T-helper 9 cell (primary cell): ENCODE measurements around the gene KCNT2.
"Not testable (repeated sequence)": the region's sequence is repeated elsewhere in the genome, so short reads cannot be mapped to it uniquely, and the experiment has no call there.

Experiments
- DNase-seq: peaks from one replicate; pipeline ENCODE4 v3.0.0-alpha.2; 2020
- total RNA-seq, 2 donors: gene quantifications; one replicate each; lab custom pipeline; 2026; lab: John Stamatoyannopoulos, UW

KCNT2 gene
- total RNA-seq, result 0 to 0.24 reads per million in 2 donors

DNA sequence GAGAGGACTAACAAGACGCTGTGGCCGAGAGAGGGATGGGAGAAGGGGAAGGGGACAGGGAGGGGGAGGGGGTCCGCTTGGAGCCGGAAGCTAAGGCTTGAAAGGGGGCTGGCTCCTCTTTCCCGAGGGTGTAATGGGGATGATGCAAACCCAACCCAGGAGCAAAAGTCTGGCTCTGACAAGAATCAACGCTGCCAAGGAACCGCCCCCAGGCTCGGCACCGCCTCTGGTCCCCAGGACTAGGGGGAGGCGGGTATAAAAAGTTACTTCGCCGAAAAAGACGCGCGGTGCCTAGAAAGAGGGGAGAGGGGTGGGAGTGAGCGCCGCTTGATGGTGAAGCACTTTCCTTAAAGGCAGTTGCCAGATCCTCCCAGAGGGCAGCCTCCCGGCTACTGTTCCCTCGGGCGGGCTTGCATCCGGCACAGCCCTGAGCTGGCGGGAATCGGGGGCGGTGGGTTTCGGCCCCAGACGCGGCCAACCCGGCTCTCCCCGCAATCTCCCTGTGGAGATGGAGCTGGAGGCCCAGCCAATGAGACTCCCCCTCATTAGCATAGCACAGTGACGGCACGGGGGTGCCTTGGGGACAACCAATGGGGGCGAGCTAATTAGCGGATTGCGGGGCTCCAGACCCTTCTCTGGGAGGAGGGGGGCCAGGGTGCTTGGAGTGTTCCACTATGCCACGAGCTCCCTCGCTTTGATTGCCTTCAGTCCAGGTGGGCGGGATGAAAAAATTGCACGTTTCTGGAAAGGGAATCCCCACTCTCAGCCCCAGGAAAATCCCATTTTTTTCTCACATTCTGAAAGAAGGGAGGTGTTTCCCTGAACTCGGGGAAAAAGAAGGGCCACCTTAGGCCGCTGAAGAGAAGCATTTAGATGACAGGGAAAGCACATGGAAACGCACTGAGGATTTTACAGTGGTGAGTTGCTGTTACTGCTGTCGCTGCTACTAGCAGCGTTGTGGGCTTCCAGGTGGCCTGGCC is at the start of gene KCNT2:
Gene KCNT2, minus strand, starts transcription at position 51 of the 980 bp plus-strand sequence. CDS start 131 bp downstream, outside the sequence.
- peak; percentile 10 for DNase-seq

GRCh38 chr1:196655494-196655893 is 47.3 kb upstream of the KCNT2 start:
- no peak for DNase-seq

GRCh38 chr1:196655071-196655470 is 46.8 kb upstream of the KCNT2 start:
- DNase-seq, result no peak

DNA sequence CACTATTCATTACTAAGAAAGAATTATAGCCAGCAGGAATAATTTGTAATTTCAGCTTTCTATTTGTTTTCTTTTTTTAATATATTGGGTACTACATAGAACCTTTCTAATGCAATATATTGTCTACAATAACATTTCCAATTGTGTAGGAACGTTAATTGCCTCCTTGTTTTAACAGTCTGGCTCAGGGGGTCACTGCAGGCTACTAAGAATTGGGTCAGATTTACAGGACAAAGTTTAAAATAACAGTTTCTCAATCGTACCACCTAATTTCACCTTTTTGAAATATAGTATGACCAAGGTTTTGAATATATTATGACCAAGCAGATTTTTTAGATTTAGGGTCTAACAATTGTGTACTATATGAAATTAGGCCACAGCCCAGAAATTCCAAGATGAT is 46.0 kb upstream of the KCNT2 start:
- no peak for DNase-seq

DNA sequence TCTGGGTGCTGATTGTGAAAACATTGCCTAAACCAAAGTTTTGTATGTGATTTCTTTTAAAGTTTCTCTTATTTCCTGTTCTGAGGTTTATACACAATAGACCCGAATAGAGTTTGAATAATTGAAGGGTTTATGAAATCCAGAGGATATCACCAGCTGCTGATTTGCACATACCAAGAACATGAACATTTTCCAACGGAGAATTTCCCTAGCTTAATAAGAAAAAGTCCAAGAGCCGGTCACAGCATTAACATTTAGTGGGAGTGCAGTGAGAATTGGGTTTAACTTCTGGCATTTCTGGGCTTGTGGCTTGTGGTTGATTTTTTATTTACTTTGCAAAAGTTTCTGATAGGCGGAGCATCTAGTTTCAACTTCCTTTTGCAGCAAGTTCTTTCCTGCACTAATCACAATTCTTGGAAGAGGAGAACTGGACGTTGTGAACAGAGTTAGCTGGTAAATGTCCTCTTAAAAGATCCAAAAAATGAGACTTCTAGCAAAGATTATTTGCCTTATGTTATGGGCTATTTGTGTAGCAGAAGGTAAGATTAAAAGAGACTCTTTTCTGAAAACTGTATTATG is 43.5 kb upstream of the KCNT2 start, which contains the start of gene CFH:
Gene CFH, plus strand, starts transcription at position 407 of the 579 bp plus-strand sequence. Its CDS starts 75 bp downstream, at position 482.
- DNase-seq, result no peak

DNA sequence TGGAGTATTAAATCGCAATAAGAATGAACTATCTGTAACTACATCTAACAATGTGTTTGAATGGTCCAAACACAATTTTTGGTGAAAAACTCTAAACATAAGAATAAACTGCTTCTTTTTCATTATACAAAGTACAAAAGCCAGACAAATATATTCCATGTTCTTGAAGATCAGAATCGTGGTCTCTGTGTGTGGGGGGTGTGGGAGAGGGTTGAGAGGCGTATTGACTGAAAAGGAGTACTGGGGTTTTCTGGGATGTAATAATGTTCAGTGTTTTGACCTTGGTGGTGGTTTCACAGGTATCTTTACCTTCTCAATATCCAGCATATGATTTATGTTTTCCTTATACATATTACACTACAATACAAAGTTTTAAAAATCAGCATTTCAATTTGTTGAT is 42.8 kb upstream of the KCNT2 start:
- no peak for DNase-seq

GRCh38 chr1:196650403-196650802 is 42.2 kb upstream of the KCNT2 start:
- no peak for DNase-seq

DNA sequence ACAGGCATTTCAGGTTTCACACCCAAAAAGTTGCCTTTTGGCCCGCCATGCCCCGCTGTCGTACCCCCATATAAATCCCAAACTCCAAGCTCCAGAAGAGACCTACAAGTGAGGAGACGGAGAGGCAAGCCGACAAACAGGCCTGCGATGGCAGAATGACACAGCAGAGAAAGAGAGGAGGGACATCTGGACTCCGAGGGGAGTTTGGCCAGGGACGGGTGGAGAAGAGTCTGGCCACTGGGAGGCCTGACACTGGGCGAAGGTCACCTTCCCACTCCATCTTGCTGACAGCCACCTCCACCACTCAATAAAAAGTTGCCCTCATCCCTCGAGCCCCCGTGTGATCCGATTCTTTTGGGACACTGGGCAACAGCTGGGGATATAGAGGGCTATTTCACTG is 41.8 kb upstream of the KCNT2 start:
- no peak for DNase-seq

- no peak for DNase-seq
These were observed 32.7 kb upstream of the KCNT2 start for GRCh38 chr1:196640976-196641375.

- DNase-seq, result not testable (repeated sequence)
These were observed 31.1 kb upstream of the KCNT2 start for GRCh38 chr1:196639291-196639690.

GRCh38 chr1:196638466-196638865 is 30.2 kb upstream of the KCNT2 start:
- DNase-seq, result no peak

GRCh38 chr1:196637606-196638005 is 29.4 kb upstream of the KCNT2 start:
- DNase-seq, result no peak

- no peak for DNase-seq
These were observed 20.6 kb upstream of the KCNT2 start for GRCh38 chr1:196628838-196629237.

DNA sequence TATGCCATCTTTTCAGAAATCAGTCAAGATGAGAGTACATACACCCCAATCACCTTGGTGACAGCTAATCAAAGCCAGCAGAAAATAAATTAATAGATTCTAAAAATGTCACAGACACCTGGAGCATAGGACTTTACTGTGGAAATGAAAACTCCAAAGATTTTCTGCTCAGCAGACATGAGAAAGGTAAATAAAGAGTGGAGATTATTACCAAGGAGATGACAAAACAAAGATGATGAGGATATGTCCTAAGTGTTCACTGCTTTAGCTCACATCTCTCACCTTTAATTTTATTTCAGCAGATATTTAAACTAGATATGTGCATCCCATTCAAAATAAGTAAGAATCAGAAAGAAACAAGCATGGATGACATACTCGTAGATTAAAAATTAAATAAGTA is 14.8 kb upstream of the KCNT2 start:
- no peak for DNase-seq

DNA sequence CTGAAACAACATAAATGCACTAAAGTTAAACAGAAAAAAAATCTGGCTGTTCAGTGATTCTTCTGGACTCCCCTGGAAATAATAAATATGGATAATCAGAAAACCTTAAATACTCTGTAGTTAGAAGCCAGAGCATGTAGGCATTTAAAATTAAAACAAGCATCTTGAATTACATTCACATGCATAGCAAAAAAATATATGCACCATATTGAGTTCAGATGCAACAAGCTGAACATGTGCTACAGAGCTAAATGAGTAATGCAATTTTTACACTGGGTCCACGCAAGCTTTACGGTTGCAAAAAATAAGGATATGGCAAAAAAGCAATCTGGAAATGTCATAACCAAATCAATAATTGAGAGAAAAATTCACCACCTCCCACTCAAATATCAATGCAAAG is 11.5 kb upstream of the KCNT2 start:
- DNase-seq, result no peak

- no peak for DNase-seq
These were observed 3.6 kb upstream of the KCNT2 start for GRCh38 chr1:196611873-196612272.

GRCh38 chr1:196609370-196609737 is 1.1 kb upstream of the KCNT2 start:
- no peak for DNase-seq

GRCh38 chr1:196607981-196608380 is 259 bp downstream of the KCNT2 start:
- no peak for DNase-seq

GRCh38 chr1:196603651-196604050 is 4.6 kb downstream of the KCNT2 start:
- DNase-seq, result no peak

- DNase-seq, result no peak
These were observed 9.1 kb downstream of the KCNT2 start for GRCh38 chr1:196598942-196599748.

DNA sequence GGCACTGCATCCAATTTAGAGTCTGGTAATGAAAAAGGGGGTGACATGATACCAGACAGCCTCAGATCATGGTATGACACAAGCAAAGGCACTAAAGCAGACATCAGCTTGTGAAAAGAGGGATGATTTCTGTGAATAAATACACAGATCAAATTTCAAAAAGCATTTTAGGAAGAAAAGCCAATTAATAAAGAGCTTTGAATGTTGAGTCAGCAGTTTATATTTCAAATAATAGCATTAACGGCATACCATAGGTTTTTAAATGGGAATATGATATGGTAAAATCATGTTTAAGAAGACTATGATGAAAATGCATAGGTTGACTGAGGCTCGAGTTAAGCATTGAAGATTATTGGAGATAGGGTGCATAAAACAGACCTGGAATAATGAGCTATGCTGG is 13.5 kb downstream of the KCNT2 start:
- no peak for DNase-seq

DNA sequence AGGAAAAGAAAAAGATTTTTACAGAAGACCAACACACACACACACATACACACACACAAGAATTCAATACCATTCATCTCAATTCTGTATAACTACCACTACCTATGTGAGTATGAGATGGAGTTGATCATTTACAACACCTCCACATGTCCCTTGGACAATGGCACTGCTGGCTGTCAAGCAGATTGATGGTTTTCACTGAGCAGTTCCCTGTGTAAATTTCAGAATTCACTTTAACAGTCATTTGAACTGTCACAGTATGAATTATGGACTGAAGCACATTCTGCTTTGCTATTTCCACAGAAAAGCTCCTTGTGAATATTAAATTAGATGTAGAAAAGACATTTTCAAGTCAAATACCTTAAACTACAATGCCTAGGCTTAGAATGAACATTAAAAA is 14.3 kb downstream of the KCNT2 start:
- no peak for DNase-seq

DNA sequence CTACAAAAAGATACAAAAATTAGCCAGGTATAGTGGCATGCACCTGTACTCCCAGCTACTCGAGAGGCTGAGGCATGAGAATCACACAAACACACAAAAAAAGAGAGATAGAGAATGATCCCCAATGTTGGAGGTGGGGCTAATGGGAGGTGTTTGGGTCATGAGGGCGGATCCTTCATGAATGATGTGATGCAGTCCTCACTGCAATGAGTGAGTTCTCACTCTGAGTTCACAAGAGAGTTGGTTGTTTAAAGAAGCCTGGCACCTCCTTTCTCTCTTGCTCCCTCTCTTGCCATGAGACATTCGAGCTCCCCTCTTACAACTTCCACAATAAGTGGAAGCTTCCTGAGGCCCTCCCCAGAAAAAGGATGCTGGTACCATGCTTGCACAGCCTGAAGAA is 17.3 kb downstream of the KCNT2 start:
- no peak for DNase-seq
